ENCODE results near the gene FKBP11.

The FKBP11 gene

GRCh38 chr12:48873096-48873495 lies 52.2 kb downstream of the FKBP11 start:
- H3K9me3 Mint-ChIP-seq, result no peaks in the 10 kb centered on the region
- no peak overlapping the region for H3K4me3 Mint-ChIP-seq
- no peaks in the 10 kb centered on the region for H3K27me3 Mint-ChIP-seq
- no peak overlapping the region for H3K27ac Mint-ChIP-seq
- H3K4me1 Mint-ChIP-seq (ENCODE audit: low read depth), result no peaks in the 10 kb centered on the region
- H3K36me3 Mint-ChIP-seq (ENCODE audit: low read depth), result no peaks in the 10 kb centered on the region

Measured in stimulated activated naive CD8-positive, alpha-beta T cell treated with anti-CD3 and anti-CD28 coated beads, Interleukin-15, Interleukin-2, amounts not matched to agents 100 ng/mL and 50 ng/mL, for 24 hours (primary cell).